HG02571 (cell line): ENCODE results near the gene HOXA1.

Experiments used
- ATAC-seq: cut with Tn5 transposase; IDR thresholded peaks from one replicate; pipeline ENCODE4 v1.9.1; 2021; ENCODE audit warnings: mild to moderate bottlenecking, moderate library complexity; ENCODE audit not compliant: unreplicated experiment

The HOXA1 gene

DNA sequence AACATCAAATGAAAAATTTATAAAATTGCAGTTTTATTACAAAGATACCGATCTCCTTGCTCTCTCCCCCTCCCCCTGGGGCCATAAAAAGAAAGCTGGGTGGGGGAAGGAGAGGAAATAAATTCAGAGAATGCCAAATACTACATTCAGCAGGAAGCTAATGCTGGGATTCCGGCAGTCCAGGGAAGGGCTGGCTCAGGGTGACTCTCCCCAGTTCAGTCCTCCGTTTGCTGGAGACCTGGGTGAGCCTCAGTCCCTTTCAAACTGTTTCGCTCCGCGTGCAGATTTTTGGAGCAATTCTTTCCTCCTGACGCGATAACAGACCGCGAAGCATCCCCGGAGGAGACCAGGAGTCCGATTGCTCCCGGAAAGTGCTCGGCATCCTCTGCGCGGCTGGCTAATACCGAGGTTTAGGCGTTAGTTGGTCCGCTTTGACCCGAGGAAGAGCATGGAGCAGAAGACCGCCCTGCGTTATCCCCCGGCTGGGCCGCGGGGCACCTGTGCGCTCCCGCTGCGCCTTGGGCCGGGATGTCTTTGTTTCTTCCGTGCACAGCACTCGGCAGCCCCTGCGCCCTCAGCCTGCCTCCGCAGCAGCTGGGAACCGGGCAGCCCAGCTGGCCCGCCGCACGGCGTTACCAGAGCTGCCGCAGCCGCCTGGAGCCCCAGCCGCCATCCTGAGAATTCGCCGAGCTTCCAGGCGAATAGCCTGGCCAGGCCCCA, 10.5 kb upstream of the HOXA1 start:
- ATAC-seq: no peak

DNA sequence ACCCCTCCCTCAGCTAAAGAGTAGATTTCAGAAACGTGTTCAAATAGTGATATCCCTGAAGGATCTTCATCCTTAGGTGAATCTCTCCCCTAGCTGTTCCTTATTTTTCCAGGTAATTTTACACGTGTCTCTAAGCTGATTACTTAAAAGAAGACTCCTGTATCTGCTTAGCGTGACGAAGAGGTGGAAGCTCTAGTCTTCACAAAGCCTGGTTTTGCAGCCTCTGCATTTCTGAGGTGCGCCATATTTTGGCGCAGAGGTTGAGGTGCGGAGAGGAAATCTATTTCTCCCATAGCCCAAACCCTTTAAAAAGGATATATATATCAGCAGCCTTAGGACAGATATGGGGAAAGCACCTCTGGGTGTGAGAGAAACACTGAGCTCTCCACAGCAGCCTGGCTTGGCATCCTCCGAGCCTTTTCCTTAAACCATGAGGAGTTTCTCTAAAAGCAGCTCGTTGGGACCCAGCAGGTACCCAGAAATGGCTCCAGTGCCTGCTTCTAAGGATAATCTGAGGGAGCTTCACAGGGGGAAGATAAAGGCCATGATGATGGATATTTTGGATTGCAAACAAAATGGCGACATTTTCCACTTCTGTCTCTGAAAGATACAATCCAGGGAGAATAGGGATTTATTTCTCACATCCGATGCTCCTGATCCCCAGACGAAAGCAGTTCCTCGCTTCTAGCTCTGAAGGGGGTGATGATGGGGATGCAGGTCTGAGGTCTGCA, 9.7 kb upstream of the HOXA1 start:
- no peak for ATAC-seq

DNA sequence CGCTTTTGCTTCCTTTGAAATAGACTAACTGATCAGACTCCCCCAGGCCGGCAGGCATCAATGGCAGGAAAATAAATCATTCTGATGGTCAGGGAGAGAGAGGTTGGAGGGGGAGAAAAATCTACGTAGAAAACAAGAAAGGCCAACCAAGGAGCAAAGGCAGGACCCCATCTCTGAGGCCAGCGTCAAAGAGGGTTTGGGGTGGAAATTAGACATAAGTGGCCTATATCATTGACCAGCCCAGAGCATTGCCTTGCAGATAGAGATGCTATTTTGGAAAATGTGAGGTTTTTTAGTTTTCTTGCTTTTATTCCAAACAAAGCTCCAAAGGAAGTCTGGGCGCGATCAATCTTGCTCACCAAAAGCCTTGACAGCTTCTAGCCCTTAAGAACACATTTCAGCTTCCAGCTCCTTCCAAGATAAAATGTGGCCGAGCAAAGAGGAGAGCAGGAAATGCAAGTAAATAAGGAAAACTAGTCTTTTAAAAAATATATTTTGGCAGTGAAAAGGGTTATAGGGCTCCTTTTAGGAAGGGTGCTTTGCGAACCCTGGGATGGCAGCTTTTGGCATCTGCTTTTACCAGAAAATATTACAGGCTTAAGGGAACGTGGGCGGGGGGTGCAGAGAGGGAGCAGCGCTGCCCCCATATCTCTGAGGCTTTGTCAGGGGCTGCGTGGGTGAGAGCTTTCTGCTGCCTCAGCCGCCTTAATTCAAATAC, 8.7 kb upstream of the HOXA1 start:
- ATAC-seq: no peak

DNA sequence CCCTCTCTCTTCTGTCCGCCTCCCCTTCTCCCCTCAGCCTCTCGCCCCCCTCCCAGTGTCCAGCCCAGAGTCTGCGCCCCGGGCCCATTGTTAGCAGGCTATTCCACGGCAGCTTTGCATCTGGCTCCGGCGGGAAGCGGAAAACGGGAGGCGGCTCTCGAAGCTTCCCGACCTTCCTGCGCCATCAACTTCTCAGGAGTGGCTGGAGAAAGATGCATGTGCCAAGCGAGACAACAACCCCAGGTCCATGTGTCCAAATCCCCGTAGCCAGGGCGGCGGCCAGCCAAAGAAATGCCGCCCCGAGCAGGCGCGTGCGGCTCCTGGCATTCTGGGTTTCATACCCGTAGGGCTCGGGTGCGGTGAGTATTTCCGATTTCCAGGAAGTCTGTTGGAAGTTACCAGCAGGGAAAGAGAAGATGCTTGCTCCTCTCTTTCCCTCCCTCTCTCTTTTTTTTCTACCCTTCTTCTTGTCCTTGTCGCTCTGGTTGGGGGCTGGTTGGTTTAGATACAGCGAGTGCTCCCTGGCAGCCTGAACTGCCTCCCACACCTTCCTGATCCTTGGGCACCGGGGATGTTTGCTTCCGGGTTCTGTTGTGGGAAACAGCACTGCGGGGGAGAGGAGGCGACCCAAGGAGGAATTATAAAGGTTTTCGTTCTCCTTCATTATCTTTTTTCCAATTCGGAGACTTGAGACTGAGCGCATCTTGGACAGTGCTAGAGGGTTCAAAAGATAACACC, 7.9 kb upstream of the HOXA1 start:
- ATAC-seq: no peak

DNA sequence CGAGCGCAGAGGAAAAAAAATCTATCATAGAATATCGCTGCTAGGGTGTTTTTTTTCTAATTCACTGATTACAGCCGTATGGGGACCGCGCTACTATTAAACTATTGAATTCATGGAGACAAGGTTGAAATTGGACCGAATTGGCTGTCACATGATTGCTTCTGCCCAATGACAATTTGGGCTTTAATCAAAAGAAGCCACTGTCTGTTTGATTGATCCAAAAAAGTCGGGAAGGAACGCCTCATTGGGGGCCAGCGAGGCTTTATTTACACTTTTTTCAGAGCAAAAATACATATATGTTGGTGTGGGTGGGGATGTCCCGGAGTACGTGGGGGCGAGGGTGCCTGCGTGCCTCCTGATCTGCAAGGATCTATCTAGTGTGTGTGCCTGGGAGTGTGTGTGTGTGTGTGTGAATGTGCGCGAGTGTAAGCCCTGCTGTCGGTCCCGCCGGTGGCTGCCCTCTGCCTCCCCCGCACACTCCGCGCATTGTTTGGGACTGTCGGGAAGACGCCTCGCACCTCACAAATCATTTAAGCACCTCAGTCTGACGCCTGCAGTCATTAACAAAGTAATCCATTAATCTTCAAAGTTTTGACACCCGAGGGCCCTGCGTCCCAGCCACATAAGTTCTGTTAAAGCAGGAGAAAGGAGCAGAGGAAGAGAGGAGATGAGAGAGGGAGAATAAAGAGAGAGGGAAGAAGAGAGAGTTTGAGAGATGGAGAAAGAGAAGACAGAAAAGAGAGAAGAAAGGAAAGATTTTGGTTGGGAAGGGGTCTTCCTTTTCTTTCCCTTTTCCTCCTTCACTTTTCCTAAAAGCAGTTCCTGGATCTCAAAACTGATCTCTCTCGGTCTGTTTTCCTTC, 7.0 kb upstream of the HOXA1 start, which contains the start of gene HOXA2:
TSS of gene HOXA2 (minus strand) at position 103 of the 862 bp plus-strand sequence. CDS start 183 bp downstream, outside the sequence.
- ATAC-seq: no peak

DNA sequence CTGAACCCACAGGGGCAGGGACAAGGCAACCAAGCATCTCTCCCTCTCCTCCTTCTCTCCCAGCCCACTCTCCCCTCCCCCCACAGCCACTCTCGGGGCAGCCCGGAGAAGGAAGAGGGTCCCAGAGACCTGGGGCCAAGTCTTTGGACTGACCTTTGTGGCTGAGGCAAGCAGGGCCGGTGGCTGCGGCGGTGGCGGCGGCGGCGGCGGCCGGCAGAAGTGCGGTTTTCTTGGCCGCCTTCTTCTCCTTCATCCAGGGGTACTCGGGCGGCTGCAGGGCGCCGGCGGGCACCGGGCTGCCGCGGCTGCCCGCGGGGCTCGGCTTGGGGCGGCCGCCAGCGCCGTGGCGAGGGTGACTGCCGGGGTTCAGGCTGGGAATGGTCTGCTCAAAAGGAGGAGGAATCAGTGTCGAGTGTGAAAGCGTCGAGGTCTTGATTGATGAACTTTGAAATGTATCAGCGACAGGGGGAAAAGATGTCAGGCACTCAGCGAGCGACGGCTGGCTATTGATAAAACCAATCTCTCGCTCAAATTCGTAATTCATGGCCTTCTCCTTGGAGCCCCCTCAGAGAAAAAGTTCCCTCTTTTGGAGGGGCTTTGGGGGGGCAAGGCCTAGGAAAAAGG, 6.3 kb upstream of the HOXA1 start:
- ATAC-seq: no peak

DNA sequence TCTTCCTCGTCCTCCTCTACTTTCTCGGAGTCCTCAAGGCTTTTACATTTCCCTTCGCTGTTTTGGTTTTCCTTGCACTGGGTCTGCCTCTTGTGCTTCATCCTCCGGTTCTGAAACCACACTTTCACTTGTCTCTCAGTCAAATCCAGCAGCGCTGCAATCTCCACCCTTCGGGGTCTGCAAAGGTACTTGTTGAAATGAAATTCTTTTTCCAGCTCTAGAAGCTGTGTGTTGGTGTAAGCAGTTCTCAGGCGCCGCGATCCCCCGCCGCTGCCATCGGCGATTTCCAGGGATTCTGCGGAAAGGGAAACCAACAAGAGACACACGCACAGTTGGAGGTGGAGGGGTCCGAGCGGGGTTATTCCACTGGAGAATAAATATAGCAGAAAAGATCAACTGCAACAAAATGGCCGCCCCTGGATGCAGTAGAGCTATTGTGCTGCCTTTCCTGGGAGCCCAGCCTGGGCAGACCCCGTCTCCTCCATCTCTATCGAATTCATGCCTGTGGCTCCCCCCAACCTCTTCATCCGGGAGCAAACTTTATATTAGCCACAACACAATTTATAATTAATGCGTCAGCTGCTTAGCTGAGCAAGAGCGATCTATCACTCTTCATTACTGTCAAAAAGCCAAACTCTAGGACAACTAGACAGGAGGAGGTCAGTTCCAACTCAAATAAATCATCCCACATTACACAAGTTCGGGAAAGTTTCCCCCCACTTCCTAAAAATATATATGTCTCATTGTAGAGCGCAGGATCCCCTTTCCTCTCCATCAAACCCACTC, 5.6 kb upstream of the HOXA1 start:
- ATAC-seq: no peak

DNA sequence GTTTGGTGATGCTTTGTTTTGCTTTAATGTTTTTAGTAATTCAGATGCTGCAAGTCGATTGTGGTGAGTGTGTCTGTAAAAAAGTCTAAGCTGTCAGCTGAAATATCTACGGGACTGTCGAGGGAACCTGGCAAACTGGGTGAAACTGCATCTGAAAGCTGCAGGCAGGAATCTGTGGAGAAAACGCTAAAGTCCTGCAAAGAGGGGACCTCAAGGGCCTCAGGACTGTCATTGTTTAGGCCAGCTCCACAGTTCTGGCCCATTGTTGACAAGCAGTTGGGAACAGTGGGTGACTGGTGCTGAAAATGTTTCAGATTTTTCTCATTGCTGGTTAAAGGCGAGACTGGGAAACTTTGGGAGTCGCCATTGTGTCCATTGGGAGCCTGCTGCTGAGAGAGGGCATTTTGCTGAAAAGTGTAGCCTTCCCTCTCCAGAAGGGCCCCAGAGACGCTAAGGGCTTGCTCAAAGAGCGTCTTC, 4.9 kb upstream of the HOXA1 start:
- no peak for ATAC-seq

DNA sequence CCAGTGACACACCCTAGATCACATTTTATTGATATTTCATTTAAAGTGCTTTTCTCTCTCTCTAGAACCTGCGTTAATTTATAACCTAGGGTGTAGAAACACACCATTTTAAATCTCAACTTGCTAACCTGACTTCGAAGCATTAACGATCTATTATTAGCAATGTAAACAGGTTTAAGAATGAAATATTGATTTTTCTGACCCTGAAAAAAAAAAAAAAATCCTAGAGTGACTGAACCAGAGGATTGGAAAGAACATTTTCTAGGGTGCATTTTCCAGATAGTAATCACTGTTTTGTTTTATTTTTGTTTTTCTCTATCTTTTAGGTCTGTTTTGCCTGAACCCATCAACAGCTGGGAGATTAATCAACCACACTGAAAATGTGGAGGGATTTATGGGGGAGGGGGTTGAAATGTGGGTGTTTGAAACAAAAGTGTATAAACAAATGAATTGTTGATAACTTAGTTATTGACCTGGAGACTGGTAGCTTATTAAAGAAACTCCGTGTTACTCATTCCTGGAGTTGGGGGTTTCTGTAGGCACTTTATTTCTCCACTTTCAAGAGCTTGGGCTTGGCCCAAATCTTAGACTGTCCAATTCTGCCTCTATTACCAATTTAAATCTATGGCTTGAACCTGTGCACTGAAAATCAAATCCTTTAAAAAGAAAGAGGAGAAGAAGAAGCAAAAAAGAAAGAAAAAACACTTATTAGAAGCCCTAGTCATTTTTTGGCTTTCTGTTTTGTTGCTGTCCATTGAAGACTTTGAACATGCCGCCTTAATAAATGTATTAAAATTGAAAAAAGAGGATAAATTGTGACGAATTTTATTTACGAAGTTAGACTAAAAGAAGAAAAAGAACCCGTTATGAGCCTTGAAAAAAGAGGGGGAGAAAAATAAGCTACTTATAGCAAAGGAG, 3.9 kb upstream of the HOXA1 start:
- no peak for ATAC-seq

DNA sequence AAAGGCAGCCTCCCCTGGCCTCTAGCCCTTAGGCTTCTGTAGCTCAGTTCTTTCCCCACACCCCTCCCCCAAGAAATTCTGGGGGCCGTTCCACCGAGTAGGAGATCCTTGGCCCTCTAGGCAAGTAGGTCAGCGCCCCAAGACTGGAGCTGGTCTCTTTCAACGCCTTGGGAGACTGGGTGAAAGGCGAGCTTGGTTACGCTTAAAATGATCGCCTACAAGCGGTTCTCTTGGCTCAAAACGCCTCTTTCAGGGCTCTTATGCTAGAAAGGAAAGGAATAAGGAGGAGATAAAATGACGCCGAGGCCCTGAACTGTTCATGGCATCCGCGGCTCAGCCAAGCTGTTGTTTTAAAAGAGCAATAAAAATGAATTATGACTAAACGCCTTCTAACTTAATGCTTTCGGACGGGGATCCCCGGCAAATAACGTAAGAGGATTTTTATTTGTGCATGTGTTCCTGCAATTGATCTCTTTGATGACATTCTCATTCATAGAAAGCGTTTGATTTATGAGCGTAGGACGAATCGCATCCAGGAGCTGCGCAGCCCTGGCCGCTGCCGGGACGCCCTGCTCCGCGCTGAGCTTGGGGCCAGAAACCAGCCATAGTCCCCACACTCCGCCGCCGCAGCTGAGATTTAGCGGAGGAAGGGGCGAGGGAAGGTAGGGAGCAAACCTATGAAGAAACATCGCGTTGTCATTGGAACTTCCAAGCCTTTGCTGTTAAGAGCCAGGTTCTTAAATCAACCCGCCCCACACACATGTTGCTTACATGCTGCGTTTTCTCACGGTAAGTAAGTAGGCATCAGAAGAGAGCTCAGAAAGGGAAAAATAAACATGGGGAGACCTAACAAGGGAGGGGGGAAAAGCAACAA, 3.0 kb upstream of the HOXA1 start:
- no peak for ATAC-seq

DNA sequence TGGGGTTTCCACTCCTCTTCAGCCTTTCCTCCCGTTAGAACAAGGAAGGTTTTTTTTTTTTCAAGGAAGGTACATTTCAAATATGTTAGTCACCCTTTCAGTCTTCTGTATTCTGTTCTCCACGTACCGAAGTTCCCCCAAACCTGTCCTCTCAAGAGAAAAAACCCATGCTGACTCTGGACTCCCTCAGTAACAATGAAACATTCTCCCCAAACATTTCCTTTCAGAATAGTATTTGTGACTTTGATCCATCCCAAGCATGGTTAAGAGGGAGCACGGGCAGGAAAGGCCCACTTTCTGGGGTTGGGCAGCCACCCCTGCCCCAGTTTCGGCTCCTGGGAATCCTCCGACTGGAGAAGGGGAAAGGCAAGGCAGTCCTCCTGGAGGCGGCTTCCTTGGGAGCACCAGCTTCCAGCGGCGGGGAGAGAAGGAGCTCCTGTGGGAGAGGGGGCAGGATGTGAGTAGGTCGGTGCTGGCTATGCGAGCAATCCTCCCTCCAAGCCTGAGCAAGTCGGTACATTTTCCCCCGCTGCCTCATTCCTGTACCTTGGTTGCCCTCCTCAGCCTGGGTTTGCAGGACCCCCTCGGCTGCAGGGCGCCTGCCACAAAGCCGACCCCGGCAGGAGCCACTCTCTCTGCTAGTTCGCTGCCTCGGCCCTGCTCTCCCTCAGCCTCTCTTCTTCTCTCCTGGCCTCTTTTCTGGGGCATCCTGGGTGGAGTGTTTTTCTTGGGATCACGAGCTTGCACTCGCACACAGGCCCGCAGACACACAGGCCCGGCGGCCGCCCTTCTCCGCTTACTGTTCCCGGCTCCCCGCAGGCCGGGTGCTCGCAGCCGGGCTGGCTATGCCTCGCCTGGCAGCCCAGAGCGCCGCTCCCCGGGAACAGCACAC, 2.1 kb upstream of the HOXA1 start:
- ATAC-seq: no peak

DNA sequence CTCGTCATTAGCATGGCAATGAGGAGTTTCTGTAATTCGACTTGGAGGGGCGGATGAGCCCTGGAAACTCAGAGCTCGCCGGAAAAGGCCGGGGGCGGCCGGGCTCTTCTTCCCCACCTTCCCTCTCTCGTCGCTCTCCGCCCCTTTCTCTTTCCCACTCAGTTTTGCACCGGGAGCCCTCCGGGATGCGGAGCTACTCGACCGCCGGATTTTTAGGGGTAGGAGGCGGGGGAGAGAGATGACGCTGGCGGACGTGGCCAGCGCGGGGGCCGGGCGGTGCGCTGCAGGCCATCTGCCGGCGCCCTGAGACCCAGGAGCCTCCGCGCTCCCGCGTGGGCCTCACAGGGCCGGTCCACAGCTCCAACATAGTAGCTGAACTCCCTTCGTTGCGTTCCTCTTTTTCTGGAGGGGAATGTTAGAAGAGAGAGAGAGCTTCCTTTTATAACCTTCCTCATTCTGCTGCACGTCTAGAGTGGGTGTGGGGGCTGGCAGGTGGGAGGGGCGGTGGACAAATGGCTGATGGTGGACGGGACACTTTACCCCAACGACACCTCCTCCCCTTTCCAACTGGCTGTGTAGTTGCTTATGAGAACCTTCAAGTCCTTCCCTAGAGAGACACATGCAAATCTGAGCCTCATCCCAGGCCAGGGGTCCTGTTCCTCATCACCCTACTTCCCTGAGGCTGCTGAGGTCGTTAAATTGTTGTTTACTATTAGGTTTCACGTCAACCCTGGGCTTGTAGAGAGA, 1.1 kb upstream of the HOXA1 start:
- ATAC-seq: no peak

DNA sequence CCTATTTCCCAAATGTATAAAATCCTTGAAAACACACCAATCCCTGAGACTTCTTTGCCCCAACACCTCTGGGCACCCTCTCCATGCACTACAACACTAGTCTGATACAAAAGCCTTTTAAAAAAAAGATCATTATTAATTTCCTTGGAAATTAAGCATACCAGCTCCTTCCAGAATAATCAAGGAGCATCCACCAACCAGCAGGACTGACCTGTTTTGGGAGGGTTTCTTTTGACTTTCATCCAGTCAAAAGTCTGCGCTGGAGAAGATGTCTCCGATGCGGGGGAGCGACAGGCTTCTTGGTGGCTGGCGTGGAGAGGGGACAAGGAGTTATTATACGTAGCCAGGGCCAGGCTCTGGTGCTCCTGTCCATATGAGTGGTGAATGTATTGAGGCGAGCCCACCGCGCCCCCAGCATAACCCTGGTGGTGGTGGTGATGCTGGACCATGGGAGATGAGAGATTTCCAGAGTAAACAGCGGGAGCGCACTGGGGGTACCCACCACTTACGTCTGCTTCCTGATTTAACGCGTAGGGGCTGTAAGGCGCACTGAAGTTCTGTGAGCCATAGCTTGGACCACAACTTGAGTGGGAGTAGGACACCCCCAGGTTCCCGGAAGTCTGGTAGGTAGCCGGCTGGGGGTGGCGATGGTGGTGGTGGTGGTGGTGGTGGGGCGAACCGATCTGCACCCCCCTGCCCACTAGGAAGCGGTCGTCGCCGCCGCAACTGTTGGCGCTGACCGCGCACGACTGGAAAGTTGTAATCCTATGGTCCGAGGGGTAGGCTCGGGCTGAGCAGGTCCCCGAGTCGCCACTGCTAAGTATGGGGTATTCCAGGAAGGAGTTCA, 527 bp downstream of the HOXA1 start:
- ATAC-seq: no peak
